ENCODE measurements around the gene MGAT5.

MGAT5 gene

DNA sequence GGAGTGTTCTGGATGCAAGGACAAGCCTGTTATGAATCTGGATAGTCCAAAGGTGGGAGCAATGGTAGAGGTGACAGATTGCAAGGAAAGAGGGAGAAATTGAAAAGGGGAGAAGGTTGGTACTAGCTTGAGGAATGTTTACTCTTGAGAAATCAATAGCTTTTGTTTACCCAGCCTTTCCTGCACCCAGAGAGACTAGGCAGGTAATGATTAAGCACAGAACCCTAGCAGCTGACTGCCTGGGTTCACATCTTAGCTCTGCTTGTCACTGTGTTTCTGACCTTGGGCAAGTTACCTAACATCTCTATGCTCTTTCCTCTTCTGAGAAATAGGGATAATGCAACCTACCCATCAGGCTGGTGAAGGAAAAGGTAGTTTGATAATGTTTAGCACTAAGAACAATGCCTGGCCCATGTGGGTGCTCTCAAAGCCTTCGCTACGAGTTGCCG, 178.6 kb downstream of the MGAT5 start:
- DNase-seq: no peak

- no peak for DNase-seq
These were observed 179.6 kb downstream of the MGAT5 start for GRCh38 chr2:134433469-134433868.

DNA sequence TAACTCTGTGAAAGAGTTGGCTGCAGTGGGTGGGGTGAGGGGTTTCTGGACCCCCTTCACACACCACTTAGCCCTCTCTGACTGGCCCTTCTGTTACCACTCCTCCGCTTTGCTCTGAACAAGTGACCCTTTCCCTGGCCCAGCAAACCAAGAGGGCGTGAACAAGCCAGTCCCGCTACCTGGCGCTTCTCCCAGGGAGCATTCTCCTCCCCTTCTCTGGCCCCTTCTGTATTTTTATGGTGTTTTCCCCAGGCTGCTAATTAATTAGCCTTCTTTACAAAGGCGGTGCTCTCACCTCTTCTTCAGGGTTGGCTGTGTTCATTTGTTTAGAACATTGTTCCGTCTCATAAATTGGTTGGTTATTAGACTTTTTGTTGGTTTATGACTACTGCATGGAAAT, 180.1 kb downstream of the MGAT5 start:
- DNase-seq: no peak

GRCh38 chr2:134435505-134435904, 181.6 kb downstream of the MGAT5 start:
- no peak for DNase-seq

DNA sequence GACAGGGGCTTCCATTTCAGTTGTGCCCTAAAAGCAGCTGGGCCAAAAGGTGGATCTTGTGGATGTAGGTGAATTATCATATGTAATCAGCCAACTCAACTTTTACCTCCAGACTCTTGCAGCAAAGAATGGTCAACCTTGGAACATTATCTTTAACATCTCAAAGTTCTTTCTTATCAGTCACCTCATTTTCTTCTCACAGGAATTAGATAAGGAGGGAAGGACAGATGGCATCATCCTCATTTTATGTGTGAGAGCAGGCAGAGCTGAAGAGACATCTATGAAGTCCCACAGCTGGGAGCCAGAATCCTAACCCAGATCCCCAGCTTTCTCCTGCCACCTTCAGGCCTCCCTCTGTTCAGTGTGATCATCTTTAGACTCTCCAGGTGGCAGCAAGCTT, 182.1 kb downstream of the MGAT5 start:
- DNase-seq: no peak

DNA sequence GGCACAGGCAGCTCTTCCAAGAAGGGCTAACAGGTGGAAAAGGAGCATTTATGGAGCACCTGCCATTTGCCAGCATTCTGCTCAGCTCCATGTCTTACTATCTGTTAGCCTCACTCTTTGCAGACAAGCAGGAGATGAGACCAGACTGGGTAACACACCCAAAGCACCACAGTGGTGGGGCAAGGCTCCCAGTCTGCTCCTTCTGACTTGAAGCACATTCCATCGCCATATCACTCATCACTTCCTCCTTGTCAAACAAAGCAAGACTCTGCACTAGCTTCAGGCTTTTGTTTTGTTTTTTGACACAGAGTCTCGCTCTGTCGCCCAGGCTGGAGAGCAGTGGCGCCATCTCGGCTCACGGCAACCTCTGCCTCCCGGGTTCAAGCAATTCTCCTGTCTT, 182.8 kb downstream of the MGAT5 start:
- no peak for DNase-seq

GRCh38 chr2:134438371-134438770, 184.5 kb downstream of the MGAT5 start:
- no peak for DNase-seq

GRCh38 chr2:134440336-134440909, 186.6 kb downstream of the MGAT5 start:
- no peak for DNase-seq

- no peak for DNase-seq
These were observed 187.4 kb downstream of the MGAT5 start for GRCh38 chr2:134441153-134441863.

DNA sequence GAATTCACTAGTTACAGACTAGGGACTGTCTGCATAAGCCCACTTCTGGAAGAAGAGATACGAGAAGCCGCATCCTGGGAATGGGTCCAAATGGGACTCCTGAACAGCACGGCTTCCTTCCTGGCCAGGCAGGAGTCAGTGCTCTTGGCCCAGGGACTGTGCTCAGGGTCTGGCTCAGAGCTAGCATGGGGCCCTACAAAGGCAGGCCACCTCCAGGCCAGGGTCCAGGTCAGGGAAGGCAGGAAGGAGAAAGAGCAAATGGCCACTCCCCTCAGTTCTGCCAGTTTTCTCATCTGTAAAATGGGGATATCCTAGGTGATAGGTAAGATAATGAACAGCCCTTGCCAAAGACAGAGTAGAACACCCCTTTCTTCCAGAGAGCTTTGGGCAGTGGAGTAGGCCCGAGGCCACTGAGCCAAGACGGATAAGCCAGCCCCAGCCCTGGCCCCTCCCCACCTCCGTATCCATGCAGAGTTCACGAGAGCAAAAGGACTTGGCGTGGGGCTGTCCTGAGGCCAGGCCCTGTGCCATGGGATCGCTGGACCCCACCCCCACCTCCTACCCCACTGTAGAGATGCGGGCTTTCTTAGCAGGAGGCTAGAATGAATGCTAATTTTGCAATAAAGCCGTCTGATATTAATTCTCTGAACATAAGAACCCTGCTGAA, 190.1 kb downstream of the MGAT5 start:
- DNase-seq: no peak

DNA sequence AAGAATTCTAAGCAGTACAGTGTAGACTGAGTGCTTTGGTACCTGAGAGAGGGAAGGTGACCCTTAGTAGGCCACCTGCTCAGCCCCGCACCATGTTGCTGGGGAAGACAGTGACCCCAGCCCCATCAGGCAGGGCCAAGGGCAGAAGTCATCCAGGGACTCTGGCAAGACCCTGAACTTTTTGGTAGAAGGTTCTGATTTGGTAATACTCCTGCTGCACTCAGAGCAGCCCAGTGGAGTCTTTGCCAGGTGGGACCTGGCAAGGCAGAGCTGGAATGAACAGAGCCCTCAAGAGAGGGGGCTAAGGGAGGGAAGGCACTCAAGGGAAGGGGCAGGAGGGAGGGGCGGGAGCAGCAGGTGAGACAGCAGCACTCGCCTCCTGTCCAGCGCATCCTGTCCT, 191.2 kb downstream of the MGAT5 start:
- no peak for DNase-seq

DNA sequence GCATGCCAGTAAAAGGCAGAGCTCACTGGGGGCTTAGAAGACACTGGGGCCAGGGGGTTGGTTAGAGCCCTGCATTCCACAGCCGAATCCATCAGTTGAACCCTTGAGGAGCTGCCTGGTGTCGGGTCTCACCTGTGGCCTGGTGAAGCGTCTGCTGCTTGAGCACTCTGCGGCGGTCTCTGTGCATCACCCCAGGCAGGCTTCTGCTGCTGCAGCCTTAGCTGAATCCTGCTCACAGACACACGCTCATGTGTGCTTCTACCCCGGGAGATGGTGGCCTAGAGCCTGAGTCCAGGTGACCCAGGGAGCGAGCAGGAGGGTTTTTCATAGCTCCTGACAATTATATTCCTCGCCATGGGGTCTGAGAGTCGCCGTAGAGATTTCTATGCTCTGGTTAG, 192.1 kb downstream of the MGAT5 start:
- no peak for DNase-seq

DNA sequence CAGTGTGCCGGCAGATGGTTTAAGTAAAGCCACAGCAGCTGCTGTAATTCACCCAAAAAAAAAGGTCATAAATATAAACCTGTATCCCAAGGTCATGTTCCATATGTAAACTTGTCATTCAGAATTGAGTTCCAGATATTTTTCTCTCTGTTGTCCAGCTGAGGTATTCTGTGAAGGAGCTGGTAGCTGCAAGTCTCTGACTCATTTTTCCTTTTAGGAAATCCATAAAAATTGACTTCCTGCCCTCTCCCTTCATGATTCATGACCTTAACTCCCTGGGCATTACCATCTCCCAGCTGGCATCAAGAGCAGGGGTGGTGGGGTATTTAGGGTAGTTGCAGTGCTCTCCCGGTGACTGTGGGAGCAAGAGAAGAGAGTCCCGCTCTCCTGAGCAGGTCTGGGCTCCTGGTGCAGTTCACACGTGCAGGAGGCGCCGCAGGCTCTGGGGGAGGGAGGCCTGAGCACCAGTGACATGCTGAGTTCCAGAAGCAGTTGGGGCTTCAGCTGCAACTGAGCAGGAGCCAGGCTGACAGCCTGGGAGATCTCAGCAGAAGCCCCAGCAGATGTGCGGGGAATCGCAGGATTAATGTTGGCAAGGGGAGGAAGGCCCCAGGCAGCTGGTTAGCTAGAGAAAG, 192.6 kb downstream of the MGAT5 start:
- no peak for DNase-seq

- DNase-seq: no peak
These were observed 193.8 kb downstream of the MGAT5 start for GRCh38 chr2:134447669-134448068.

GRCh38 chr2:134448650-134449049, 194.8 kb downstream of the MGAT5 start:
- no peak for DNase-seq

DNA sequence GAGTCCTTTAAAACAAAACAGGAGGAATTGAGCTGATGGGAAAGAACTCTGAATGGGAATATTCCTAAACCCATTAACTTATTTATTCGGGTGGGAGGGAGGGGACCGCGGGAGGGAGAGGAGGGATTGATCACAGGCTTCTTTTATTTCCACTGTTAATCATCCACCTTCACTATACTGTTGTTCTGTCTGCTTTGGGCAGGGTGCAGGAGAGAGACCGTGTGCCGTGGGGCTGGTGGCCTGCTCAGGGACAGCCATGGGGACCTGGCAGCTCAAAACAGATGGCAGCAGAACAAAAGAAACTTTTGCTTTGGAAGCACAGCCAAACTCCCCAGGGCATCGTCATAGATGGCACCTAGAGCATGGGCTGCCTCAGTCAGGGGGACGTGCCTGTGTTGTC, 195.3 kb downstream of the MGAT5 start:
- no peak for DNase-seq

DNA sequence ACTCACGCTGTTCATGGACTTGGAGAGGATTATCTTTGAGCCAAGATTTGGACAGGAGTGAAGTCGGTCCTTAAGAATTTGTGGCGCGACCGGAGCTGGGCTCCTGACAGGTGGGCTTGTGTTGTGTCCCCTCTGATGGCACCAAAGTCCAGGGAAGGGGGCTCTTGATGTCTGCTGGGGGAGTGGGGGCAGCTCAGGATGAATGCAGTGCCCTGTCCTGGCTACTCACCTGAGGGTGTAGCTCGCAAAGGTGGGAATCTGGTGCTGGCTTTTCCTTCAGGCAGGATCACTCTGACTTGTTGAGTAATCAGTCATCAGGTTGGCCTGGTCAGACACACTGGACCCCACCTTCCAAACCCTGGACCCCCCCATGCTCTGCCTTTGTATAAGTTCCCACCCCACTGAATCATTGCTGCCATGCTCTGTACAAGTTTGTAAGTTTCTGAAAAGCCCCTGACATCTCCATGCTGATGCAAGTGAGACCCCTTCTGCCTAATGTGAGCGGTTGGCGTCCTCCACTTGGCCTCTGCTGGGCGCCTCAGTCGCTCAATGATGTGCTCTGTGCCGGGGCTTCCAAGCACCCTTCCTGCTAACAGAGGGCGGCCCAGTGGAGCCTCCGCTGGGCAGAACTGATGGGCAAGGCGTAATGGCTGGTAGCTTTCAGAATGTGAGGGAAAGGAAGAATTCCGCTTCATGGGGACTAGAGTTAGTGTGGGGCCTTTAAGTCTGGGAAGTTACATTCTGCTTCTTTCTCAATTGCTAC, 196.1 kb downstream of the MGAT5 start:
- DNase-seq: no peak

DNA sequence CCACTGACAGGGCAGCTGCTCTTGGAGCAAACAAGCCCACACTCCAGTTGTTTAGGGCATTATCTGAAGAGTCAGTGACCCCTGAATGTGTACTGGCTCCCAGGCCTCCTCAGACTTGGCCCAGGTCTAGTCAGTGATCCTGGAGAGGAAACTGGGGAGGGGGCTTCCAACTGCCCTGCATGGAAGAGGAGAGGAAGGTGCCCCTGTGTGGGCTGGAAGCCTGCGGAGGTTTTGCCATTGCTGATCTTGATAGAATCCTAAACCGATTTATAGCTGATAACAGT, 197.4 kb downstream of the MGAT5 start:
- no peak for DNase-seq

- no peak for DNase-seq
These were observed 198.3 kb downstream of the MGAT5 start for GRCh38 chr2:134452042-134452733.

DNA sequence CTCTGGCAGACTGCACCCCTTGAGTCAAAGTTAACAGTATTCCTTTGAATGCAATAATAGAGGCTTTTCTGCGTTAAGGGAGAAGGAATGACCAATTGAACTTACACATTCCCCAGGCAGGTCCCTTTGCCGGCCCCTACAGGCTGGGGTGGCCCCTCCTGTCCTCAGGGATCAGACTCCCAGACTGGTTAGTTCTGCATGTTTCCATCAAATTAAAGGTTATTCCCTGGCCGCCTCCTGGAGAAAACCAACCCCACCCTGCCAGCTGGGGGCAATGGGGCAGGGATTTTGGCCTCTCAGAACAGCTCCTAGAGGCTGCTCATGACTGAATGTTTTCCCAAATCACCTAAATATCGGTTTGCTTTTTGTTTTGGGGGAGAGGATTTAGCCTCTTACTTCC, 199.6 kb downstream of the MGAT5 start:
- DNase-seq: no peak

DNA sequence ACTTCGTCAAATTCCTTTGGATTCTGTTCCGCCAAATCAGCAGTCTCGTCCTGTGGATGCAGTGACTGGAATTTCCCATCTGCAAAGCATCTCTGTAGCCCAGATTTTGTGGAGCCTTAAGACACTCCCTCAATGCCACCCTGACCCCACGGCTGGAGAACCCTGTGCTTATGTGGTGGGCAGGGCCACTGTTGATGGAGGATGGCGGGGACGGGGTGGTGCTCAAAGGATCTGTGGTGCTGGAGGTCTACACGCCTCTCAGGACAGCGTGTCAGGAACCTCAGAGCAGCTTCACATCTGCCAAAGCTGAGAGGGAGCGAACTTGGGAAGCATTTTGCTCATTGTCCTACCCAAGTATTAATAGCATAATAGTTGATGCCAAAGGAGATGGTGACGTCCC, 200.1 kb downstream of the MGAT5 start:
- no peak for DNase-seq

DNA sequence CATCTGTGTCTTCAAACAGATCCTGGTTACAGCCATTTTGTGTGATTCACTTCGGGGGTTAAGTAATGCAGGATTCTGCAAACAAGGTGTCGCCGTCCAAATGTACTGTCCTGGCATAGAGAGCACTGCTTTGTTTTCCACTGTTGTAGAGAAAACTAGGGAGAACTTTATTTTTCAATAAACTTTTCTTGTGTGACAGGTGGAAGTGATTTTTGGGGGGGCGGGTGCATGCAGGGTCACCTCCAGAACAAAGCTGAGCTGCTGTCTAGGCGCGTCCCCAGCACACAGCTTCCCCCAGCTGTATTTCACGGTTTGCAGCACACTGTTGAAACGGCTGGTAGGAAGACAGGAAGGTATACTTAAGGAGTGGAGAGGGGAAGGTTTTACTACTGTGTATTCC, 200.6 kb downstream of the MGAT5 start:
- no peak for DNase-seq

DNA sequence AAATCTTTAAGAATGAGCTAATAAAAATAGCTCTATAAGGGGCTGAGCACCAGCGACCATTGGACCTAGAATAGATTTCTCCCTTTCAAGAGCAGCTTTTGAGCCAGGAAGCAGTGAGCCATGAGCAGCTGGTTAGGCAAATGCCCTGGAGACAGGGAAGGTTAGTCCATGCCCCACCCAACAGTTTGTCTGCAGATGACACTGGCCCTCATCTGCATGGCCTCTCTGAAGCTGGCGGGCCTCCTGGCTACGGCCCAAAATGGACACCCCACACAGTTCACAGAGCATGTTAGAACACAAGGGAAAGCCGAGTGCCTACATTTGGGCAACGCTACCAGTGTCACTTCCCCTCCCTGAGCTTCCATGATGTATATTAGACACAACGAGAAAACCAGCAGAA, 201.1 kb downstream of the MGAT5 start:
- no peak for DNase-seq

Data from GDM1 (cell line).